Measurements from ENCODE around the gene PSME3IP1. TPM values are rescaled to one million over a fixed set of nuclear protein-coding genes. Genes with fewer than 3 reads are reported as not detected.

PSME3IP1 gene
- total RNA-seq, 1 donor from 2014 or later, result 79.8 TPM

GRCh38 chr16:57172721-57173290 is 13.0 kb downstream of the PSME3IP1 start:
- Histone ChIP-seq H3K4me1 (peaks cover 11% of the 10 kb centered on the region), H3K36me3 (peaks cover 48% of the 10 kb centered on the region), H3K27me3 (ENCODE audit: low read depth) (no peaks in the 10 kb centered on the region), H3K4me3 (no peak overlapping the region), H3K9me3 (no peaks in the 10 kb centered on the region), H3K27ac (no peak overlapping the region)
- intact Hi-C loops (cut with DNase I), result no loop called here
- ATAC-seq, result no peak
- TF ChIP-seq CTCF (IDR thresholded peaks at IDR 0.05), result no peak
- no peak for DNase-seq

- Histone ChIP-seq H3K9me3 (no peaks in the 10 kb centered on the region), H3K27ac (no peak overlapping the region), H3K27me3 (ENCODE audit: low read depth) (no peaks in the 10 kb centered on the region), H3K4me3 (no peak overlapping the region), H3K4me1 (peaks cover 30% of the 10 kb centered on the region), H3K36me3 (peaks cover 75% of the 10 kb centered on the region)
- no peak for DNase-seq
- TF ChIP-seq CTCF (IDR thresholded peaks at IDR 0.05), result no peak
- no peak for ATAC-seq
- intact Hi-C loops (cut with DNase I), result loop anchor here (10.0 kb wide), 1 partner anchor 85 kb away; no protein-coding TSS in a partner anchor
These were observed 16.5 kb downstream of the PSME3IP1 start for GRCh38 chr16:57169327-57169726.

- TF ChIP-seq CTCF (IDR thresholded peaks at IDR 0.05), result peak; percentile 58
- no peak for DNase-seq
- Histone ChIP-seq H3K4me3 (no peak overlapping the region), H3K9me3 (no peaks in the 10 kb centered on the region), H3K27ac (peak overlapping the region; percentile 72), H3K27me3 (ENCODE audit: low read depth) (no peaks in the 10 kb centered on the region), H3K4me1 (peaks cover 30% of the 10 kb centered on the region), H3K36me3 (peaks cover 83% of the 10 kb centered on the region)
- peak; percentile 83 to 90 for ATAC-seq
- intact Hi-C loops (cut with DNase I), result loop anchor here (10.0 kb wide), 1 partner anchor 83 kb away; no protein-coding TSS in a partner anchor
These were observed 17.9 kb downstream of the PSME3IP1 start for GRCh38 chr16:57167953-57168352.

- Histone ChIP-seq H3K36me3 (peaks cover 83% of the 10 kb centered on the region), H3K27ac (peak overlapping the region; percentile 72), H3K27me3 (ENCODE audit: low read depth) (no peaks in the 10 kb centered on the region), H3K4me1 (peaks cover 30% of the 10 kb centered on the region), H3K4me3 (no peak overlapping the region), H3K9me3 (no peaks in the 10 kb centered on the region)
- ATAC-seq (peak in 1 of 2 donors; percentile 34), DNase-seq (no peak)
- intact Hi-C loops (cut with DNase I), result loop anchor here (10.0 kb wide), 1 partner anchor 83 kb away; no protein-coding TSS in a partner anchor
- TF ChIP-seq CTCF (IDR thresholded peaks at IDR 0.05), result no peak
These were observed 18.3 kb downstream of the PSME3IP1 start for GRCh38 chr16:57167538-57167937.

GRCh38 chr16:57166951-57167350 is 18.9 kb downstream of the PSME3IP1 start:
- intact Hi-C loops (cut with DNase I), result loop anchor here (10.0 kb wide), 1 partner anchor 82 kb away; no protein-coding TSS in a partner anchor
- H3K4me1 ChIP-seq, result peaks cover 30% of the 10 kb centered on the region
- DNase-seq (peak; percentile 66), ATAC-seq (peak; percentile 95 to 97)
- no peaks in the 10 kb centered on the region for H3K27me3 ChIP-seq (ENCODE audit: low read depth)
- no peak for TF ChIP-seq CTCF (IDR thresholded peaks at IDR 0.05)
- H3K36me3 ChIP-seq, result peaks cover 83% of the 10 kb centered on the region
- H3K4me3 ChIP-seq, result no peak overlapping the region
- no peaks in the 10 kb centered on the region for H3K9me3 ChIP-seq
- peak overlapping the region; percentile 72 for H3K27ac ChIP-seq

Data from lower lobe of right lung (tissue), 2 donors.